Measurements from ENCODE around the gene TSC22D3. TPM values are rescaled to one million over a fixed set of nuclear protein-coding genes. Genes with fewer than 3 reads are reported as not detected.

The TSC22D3 gene
- total RNA-seq, 2 donors from 2014 or later = 18.5 to 23.3 TPM

DNA sequence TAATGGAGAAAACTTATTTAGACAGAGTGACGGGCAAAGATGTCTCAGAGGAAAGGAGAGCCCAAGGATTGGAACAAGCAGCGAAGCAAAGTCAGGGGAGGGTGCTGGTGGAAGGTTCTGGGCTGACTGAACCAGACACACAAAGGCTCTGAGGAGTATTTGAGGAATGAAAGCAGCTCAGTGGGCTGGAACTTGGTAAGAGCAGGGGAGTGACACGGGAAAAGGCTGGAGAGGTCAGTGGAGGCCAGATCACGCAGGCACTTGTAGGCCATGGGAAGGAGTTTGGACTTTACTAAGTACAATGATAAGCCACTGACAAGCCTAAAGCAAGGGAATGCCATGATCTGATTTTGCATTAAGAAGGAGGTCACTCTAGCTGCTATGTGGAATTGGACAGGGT, 71.4 kb downstream of the TSC22D3 start:
- no peak overlapping the region for H3K9ac ChIP-seq (ENCODE audit: low read depth in 2 of 2, low read length in 2 of 2)
- intact Hi-C loops (cut with DNase I) = no loop called here
- H3K27me3 ChIP-seq = no peaks in the 10 kb centered on the region
- no peak overlapping the region for H3K4me3 ChIP-seq
- H3K27ac ChIP-seq = no peak overlapping the region
- H3K4me1 ChIP-seq = no peaks in the 10 kb centered on the region
- no peaks in the 10 kb centered on the region for H3K9me3 ChIP-seq
- DNase-seq = no peak
- TF ChIP-seq, protein P1, sequence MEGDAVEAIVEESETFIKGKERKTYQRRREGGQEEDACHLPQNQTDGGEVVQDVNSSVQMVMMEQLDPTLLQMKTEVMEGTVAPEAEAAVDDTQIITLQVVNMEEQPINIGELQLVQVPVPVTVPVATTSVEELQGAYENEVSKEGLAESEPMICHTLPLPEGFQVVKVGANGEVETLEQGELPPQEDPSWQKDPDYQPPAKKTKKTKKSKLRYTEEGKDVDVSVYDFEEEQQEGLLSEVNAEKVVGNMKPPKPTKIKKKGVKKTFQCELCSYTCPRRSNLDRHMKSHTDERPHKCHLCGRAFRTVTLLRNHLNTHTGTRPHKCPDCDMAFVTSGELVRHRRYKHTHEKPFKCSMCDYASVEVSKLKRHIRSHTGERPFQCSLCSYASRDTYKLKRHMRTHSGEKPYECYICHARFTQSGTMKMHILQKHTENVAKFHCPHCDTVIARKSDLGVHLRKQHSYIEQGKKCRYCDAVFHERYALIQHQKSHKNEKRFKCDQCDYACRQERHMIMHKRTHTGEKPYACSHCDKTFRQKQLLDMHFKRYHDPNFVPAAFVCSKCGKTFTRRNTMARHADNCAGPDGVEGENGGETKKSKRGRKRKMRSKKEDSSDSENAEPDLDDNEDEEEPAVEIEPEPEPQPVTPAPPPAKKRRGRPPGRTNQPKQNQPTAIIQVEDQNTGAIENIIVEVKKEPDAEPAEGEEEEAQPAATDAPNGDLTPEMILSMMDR (IDR thresholded peaks at IDR 0.05) = no peak
- H3K36me3 ChIP-seq = no peaks in the 10 kb centered on the region

DNA sequence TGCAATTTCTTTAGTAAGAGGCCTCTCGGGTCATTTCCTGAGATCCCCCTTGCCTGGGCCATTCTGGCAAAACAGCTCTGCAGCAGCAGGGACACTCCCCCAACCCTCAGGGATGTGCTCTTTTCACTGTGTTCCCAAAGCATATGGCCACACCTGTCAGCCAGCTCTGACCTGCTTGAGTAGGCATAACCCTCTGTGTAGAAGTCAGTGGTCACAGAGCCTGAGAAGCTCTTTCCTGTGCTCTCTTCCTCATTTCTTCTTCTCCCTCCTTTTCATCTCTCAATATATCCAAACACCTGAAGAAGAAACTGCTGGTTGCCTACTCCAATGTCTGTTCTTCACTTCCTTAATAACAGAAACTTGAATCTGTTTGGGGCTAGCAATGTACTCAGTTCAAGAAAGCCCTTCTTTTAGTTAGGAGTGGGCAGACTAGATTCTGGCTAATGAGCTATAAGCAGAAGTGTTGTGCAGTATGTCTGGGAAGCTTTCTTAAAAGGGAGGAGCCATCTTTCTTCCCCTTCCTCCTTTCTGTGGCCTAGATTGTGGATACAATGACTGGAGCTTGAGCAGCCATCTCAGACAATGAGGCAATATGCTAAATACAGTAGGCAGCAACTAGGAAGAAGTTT, 74.0 kb downstream of the TSC22D3 start:
- intact Hi-C loops (cut with DNase I) = no loop called here
- TF ChIP-seq, protein P1 (IDR thresholded peaks at IDR 0.05) = no peak
- DNase-seq = no peak
- peak overlapping the region in 1 of 2 donors; percentile 43 for H3K9ac ChIP-seq (ENCODE audit: low read depth in 2 of 2, low read length in 2 of 2)
- H3K27me3 ChIP-seq = no peaks in the 10 kb centered on the region
- no peak overlapping the region for H3K27ac ChIP-seq
- no peak overlapping the region for H3K4me3 ChIP-seq
- no peaks in the 10 kb centered on the region for H3K9me3 ChIP-seq
- no peaks in the 10 kb centered on the region for H3K36me3 ChIP-seq
- H3K4me1 ChIP-seq = no peaks in the 10 kb centered on the region

DNA sequence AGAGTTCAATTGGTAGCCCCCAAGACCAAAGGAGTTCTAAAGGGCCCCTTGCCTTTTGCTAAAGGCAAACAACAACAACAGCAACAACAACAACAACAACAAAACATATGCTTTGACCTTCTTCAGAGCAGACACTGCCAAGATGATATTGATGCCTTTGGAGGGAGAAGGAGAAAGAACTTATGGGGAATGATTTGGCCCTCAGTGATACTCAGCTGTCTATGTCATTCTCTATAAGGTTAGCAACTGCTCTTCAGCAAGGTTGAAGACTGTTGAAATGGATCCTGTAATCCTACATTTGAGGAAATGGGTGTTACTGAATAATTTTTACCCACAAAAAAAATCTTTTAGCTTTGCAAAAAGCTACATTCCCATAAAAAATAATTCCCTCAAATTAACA, 74.8 kb downstream of the TSC22D3 start:
- Histone ChIP-seq H3K4me1 (no peaks in the 10 kb centered on the region), H3K9me3 (no peaks in the 10 kb centered on the region), H3K27ac (no peak overlapping the region), H3K9ac (ENCODE audit: low read depth in 2 of 2, low read length in 2 of 2) (no peak overlapping the region), H3K27me3 (no peaks in the 10 kb centered on the region), H3K36me3 (no peaks in the 10 kb centered on the region), H3K4me3 (no peak overlapping the region)
- DNase-seq = no peak
- intact Hi-C loops (cut with DNase I) = no loop called here
- TF ChIP-seq, protein P1 (IDR thresholded peaks at IDR 0.05) = no peak

DNA sequence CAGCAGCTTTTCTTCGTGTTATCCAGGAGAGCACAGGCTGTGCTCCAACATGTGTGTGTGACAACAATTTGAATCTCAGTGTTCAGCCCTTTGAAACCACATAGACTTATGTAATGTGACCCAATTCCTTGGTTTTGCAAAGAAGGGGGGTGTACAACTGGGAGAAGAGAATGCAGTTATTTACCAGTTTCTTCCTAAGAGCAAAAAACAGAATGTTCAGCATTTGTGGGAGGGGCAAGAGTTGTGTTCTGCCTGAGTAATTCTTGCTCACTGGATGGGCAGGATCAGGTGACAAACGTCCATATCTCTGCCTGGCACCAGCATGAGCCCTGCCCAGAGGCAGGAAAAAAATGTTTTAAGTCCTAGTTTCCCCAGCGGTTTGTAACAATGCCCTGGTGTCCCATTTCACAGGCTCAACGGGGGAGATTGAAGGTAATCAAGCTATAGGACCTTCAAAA, 75.2 kb downstream of the TSC22D3 start:
- Histone ChIP-seq H3K9me3 (no peaks in the 10 kb centered on the region), H3K27me3 (no peaks in the 10 kb centered on the region), H3K4me1 (no peaks in the 10 kb centered on the region), H3K36me3 (no peaks in the 10 kb centered on the region), H3K27ac (no peak overlapping the region), H3K9ac (ENCODE audit: low read depth in 2 of 2, low read length in 2 of 2) (no peak overlapping the region), H3K4me3 (no peak overlapping the region)
- intact Hi-C loops (cut with DNase I) = no loop called here
- TF ChIP-seq, protein P1 (IDR thresholded peaks at IDR 0.05) = no peak
- no peak for DNase-seq

DNA sequence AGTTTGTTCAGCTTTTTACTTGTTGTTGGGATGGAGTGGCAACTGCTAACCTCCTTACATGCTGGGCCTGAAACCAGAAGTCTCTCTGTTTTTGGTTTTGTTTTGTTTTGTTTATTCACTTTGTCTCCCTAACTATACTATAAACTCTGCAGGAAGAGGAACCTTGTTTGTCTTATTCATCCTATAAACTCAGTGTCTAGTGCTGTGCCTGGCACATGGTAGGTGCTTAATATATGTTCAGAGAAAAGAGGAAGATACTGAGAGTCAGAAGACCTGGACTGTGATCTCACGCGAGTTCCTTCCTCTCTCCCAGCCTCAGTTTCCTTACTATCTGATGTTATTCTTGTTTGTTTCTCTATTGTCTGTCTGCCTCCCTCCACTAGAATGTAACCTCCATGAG, 76.0 kb downstream of the TSC22D3 start:
- DNase-seq = no peak
- Histone ChIP-seq H3K36me3 (no peaks in the 10 kb centered on the region), H3K4me3 (no peak overlapping the region), H3K4me1 (no peaks in the 10 kb centered on the region), H3K27me3 (no peaks in the 10 kb centered on the region), H3K9ac (ENCODE audit: low read depth in 2 of 2, low read length in 2 of 2) (no peak overlapping the region), H3K9me3 (no peaks in the 10 kb centered on the region), H3K27ac (no peak overlapping the region)
- TF ChIP-seq, protein P1 (IDR thresholded peaks at IDR 0.05) = no peak
- intact Hi-C loops (cut with DNase I) = no loop called here
